ENCODE measurements around the gene NOTUM. TPM values are rescaled to one million over a fixed set of nuclear protein-coding genes. Genes with fewer than 3 reads are reported as not detected.

The NOTUM gene
- total RNA-seq, 1 experiment from 2014 or later, result 2.0 TPM

GRCh38 chr17:81999976-82000802 is 39.2 kb upstream of the NOTUM start:
- DNase-seq, result no peak
- Histone ChIP-seq H3K36me3 (replicated peaks; ENCODE audit: control insufficient read depth, insufficient read depth, low read length) (no peaks in the 10 kb centered on the region), H3K27me3 (ENCODE audit: control insufficient read depth, insufficient read depth, low read length) (no peaks in the 10 kb centered on the region), H3K4me3 (ENCODE audit: insufficient read depth, low read depth, low read length) (no peak overlapping the region)

- Histone ChIP-seq H3K4me3 (ENCODE audit: insufficient read depth, low read depth, low read length) (no peak overlapping the region), H3K27me3 (ENCODE audit: control insufficient read depth, insufficient read depth, low read length) (no peaks in the 10 kb centered on the region), H3K36me3 (replicated peaks; ENCODE audit: control insufficient read depth, insufficient read depth, low read length) (no peaks in the 10 kb centered on the region)
- DNase-seq, result no peak
These were observed 38.6 kb upstream of the NOTUM start for GRCh38 chr17:81999587-81999975.

DNA sequence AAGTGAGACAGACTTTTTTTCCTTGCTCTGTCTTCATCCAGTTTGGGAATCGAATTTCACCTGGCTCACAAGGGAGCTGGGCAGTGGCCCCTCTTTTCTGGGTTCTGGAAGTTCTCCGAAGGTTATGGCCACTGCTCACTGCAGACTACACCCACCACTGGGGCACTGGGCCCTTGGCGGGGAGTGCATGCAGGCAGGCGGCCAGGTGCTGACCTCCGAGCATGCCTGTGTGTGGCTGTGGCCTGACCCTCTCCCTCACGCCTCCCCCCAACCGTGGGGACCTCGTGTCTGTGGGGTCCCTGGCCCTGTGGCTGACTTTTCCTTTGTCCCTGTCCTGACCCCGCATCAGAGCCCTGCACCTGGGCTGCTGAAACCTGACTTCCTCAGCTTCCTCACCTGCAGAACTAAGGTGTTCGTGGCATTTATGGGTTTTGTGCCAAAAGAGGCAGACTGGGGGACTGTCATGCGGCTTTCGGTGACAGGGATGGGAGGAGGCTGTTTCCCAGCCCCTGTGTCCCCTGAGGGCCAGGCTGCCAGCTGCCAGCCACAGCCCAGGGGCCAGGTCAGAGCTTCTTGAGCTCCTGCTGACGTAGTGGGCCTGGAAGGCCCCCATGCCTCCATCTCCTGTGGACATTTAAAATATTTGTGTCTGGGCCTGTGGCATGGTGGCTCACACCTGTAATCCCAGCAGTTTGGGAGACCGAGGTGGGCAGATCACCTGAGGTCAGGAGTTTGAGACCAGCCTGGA is 37.9 kb upstream of the NOTUM start:
- DNase-seq, result no peak
- H3K4me3 ChIP-seq (ENCODE audit: insufficient read depth, low read depth, low read length), result no peak overlapping the region
- no peaks in the 10 kb centered on the region for H3K36me3 ChIP-seq (replicated peaks; ENCODE audit: control insufficient read depth, insufficient read depth, low read length)
- H3K27me3 ChIP-seq (ENCODE audit: control insufficient read depth, insufficient read depth, low read length), result no peaks in the 10 kb centered on the region

GRCh38 chr17:81998212-81998611 is 37.2 kb upstream of the NOTUM start:
- no peaks in the 10 kb centered on the region for H3K27me3 ChIP-seq (ENCODE audit: control insufficient read depth, insufficient read depth, low read length)
- no peak for DNase-seq
- no peaks in the 10 kb centered on the region for H3K36me3 ChIP-seq (replicated peaks; ENCODE audit: control insufficient read depth, insufficient read depth, low read length)
- H3K4me3 ChIP-seq (ENCODE audit: insufficient read depth, low read depth, low read length), result no peak overlapping the region

GRCh38 chr17:81996757-81997441 is 35.9 kb upstream of the NOTUM start:
- no peak for DNase-seq
- no peak overlapping the region for H3K4me3 ChIP-seq (ENCODE audit: insufficient read depth, low read depth, low read length)

GRCh38 chr17:81996232-81996756 is 35.3 kb upstream of the NOTUM start:
- DNase-seq, result no peak
- H3K27me3 ChIP-seq (ENCODE audit: control insufficient read depth, insufficient read depth, low read length), result no peaks in the 10 kb centered on the region
- H3K36me3 ChIP-seq (replicated peaks; ENCODE audit: control insufficient read depth, insufficient read depth, low read length), result no peaks in the 10 kb centered on the region
- no peak overlapping the region for H3K4me3 ChIP-seq (ENCODE audit: insufficient read depth, low read depth, low read length)

More at GRCh38 chr17:81996757-81997441, 35.9 kb upstream of the NOTUM start:
- Histone ChIP-seq H3K27me3 (ENCODE audit: control insufficient read depth, insufficient read depth, low read length) (no peaks in the 10 kb centered on the region), H3K36me3 (replicated peaks; ENCODE audit: control insufficient read depth, insufficient read depth, low read length) (no peaks in the 10 kb centered on the region)

- Histone ChIP-seq H3K36me3 (replicated peaks; ENCODE audit: control insufficient read depth, insufficient read depth, low read length) (no peaks in the 10 kb centered on the region), H3K4me3 (ENCODE audit: insufficient read depth, low read depth, low read length) (no peak overlapping the region), H3K27me3 (ENCODE audit: control insufficient read depth, insufficient read depth, low read length) (no peaks in the 10 kb centered on the region)
- DNase-seq, result peak; percentile 88
These were observed 34.7 kb upstream of the NOTUM start for GRCh38 chr17:81995463-81996231.

GRCh38 chr17:81994593-81995462 is 33.8 kb upstream of the NOTUM start:
- no peaks in the 10 kb centered on the region for H3K36me3 ChIP-seq (replicated peaks; ENCODE audit: control insufficient read depth, insufficient read depth, low read length)
- no peaks in the 10 kb centered on the region for H3K27me3 ChIP-seq (ENCODE audit: control insufficient read depth, insufficient read depth, low read length)
- peak; percentile 65 for DNase-seq
- no peak overlapping the region for H3K4me3 ChIP-seq (ENCODE audit: insufficient read depth, low read depth, low read length)

DNA sequence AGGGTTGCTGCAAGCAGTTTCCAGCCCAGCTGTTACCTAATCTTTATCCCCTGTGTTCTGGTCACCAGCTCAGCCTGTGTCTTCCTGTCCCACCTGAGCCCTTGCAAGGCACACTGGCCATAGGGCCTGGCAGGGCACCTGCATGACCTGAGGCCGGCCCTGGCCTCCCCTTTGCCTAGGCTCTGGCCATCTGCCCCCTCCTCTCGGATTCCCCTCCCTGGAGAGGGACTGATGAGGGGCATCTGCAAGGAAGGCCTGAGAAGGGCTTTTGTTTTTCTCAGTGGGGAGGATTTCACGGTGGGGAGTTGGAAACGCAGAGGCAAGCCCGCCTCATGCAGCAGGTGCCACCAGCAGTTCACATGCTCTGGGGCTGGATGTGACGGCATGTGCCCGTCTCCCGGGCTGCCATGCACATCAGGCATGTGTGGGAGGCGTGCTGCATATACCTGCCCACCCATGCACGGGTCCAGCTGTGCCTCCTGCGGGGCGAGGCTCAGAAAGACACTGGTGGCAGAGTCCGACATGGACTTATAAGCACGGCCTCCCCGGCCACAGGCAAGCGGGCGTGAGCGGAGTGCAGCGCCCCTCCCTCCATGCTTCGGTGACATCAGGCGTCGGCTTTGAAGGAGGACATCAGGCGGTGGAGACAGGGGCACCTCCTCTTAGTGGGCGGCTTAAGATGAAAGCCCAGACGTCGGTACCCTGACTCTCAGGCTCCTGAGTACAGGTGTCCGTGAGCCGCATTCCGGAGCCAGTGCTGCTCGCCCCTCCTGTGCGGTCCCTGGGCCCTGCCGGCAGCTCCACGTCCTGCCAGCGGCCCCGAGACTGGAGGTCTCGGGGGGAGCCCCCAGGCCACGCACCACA is 33.0 kb upstream of the NOTUM start:
- no peak overlapping the region for H3K4me3 ChIP-seq (ENCODE audit: insufficient read depth, low read depth, low read length)
- H3K27me3 ChIP-seq (ENCODE audit: control insufficient read depth, insufficient read depth, low read length), result no peaks in the 10 kb centered on the region
- peak; percentile 83 for DNase-seq
- no peaks in the 10 kb centered on the region for H3K36me3 ChIP-seq (replicated peaks; ENCODE audit: control insufficient read depth, insufficient read depth, low read length)

DNA sequence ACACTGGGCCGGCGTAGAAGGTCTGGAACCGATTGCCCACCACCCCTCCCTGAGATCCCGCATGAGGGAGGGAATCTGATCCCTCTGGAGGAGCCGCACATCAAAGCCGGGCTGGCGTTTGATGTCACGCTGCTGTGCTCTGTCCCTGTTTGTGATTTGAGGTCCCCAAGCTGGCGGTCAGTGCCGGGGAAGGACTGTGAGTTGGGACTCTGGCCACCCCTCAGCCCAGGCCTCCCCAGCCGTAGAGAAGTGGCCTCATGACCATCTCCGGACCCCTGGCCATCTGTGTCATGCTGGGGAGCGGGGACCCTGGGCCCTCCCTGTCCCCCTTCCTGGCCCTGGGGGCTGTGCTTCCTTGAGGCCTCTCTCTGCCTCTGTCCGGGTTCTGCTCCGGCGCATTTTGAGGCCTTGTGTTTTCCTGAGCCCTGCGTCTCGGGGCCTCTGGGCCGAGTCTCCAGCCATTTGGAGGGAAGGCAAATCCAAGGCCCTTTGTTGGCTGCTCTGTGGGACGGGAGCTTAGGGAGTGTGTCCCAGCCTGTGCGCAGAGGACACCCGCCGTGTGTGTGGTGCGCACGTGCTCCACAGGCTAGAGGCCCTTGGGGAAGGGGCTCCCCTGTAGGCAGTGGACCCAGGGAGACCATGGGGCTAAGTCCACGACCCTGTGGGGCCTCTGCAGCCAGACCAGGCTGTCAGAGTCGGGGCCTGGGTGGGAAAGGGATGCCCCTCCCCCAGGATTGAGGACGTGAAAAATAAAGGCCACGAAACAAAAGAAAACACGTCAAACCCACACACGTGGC is 31.5 kb upstream of the NOTUM start:
- Histone ChIP-seq H3K4me3 (ENCODE audit: insufficient read depth, low read depth, low read length) (no peak overlapping the region), H3K27me3 (ENCODE audit: control insufficient read depth, insufficient read depth, low read length) (no peaks in the 10 kb centered on the region), H3K36me3 (replicated peaks; ENCODE audit: control insufficient read depth, insufficient read depth, low read length) (no peaks in the 10 kb centered on the region)
- peak; percentile 82 for DNase-seq

GRCh38 chr17:81991684-81992305 is 30.8 kb upstream of the NOTUM start:
- H3K4me3 ChIP-seq (ENCODE audit: insufficient read depth, low read depth, low read length), result no peak overlapping the region
- H3K27me3 ChIP-seq (ENCODE audit: control insufficient read depth, insufficient read depth, low read length), result no peaks in the 10 kb centered on the region
- H3K36me3 ChIP-seq (replicated peaks; ENCODE audit: control insufficient read depth, insufficient read depth, low read length), result no peaks in the 10 kb centered on the region
- peak; percentile 89 for DNase-seq
